Transverse colon (tissue), 4 donors: ENCODE data around the gene VPS33A. TPM values are rescaled to one million over a fixed set of nuclear protein-coding genes. Genes with fewer than 3 reads are reported as not detected.
A peak's percentile ranks its signal among the peaks of the same experiment; 100 is the strongest.
"Not testable (repeated sequence)": the region's sequence is repeated elsewhere in the genome, so short reads cannot be mapped to it uniquely, and the experiment has no call there.

Source experiments
- DNase-seq: peaks from one replicate; pipeline ENCODE4 v3.0.0-alpha.2; 2019
- H3K27ac ChIP-seq, 4 donors: fragments of 200-600 bp; sonication (generic); 2 replicates each; pipeline ENCODE4 v1.5.1; 2016 to 2018; ENCODE audit warnings: inconsistent platforms in 4 of 4
- H3K27me3 ChIP-seq: fragments of 200-600 bp; sonication (generic); 2 replicates; pipeline ENCODE4 v1.5.1; 2017; ENCODE audit warnings: inconsistent platforms
- H3K36me3 ChIP-seq, 4 donors: fragments of 200-600 bp; sonication (generic); 2 replicates each; pipeline ENCODE4 v1.5.1; 2017 to 2019; ENCODE audit warnings: inconsistent platforms in 4 of 4
- H3K4me1 ChIP-seq, 4 donors: fragments of 200-600 bp; sonication (generic); 2 replicates each; pipeline ENCODE4 v1.5.1; 2017 to 2020; ENCODE audit warnings: inconsistent platforms in 4 of 4
- H3K4me3 ChIP-seq, 4 donors: fragments of 200-600 bp; sonication (generic); 1 replicate in 1 of 4; 2 replicates in 3 of 4; pipeline versions ENCODE4 v1.5.1 to v1.6.1; 2017 to 2019; ENCODE audit warnings: inconsistent platforms in 4 of 4
- H3K9me3 ChIP-seq, 2 donors: fragments of 200-600 bp; sonication (generic); 2 replicates each; pipeline ENCODE4 v1.5.1; 2017 to 2019; ENCODE audit warnings: inconsistent platforms in 2 of 2
- CTCF ChIP-seq, 5 experiments: fragments of 200-600 bp in 3 of 5; fragments of 450-650 bp in 2 of 5; sonication (generic) in 3 of 5; IDR thresholded peaks; 1 replicate in 2 of 5; 2 replicates in 3 of 5; pipeline ENCODE4 v1.5.1; 2016 to 2017; ENCODE audit warnings: antibody characterized with exemption in 5 of 5, inconsistent platforms in 3 of 5, mild to moderate bottlenecking in 2 of 5, moderate library complexity in 1 of 5
- EP300 ChIP-seq: sonication (generic); formaldehyde crosslinking; IDR thresholded peaks from one replicate; pipeline ENCODE4 v1.6.1; 2017; ENCODE audit warnings: antibody characterized with exemption, low read depth
- POLR2A ChIP-seq: fragments of 450-650 bp; IDR thresholded peaks from one replicate; pipeline ENCODE4 v1.6.1; 2016; ENCODE audit warnings: antibody characterized with exemption, mild to moderate bottlenecking, moderate library complexity
- POLR2AphosphoS5 ChIP-seq, 3 donors: sonication (generic); formaldehyde crosslinking; IDR thresholded peaks; one replicate each; pipeline ENCODE4 v1.6.1; 2016; ENCODE audit warnings: antibody characterized with exemption in 3 of 3
- WGBS, 2 donors: methylation state at CpG; one replicate each; pipeline ENCODE4 v1.1.5; 2018; ENCODE audit warnings: low coverage in 1 of 2; 5-methylcytosine and 5-hydroxymethylcytosine counted together
- in situ Hi-C, 4 donors: fragments of 200-750 bp; cut with MboI; loops; one replicate each; pipeline versions ENCODE4 v1.15.0 to v1.15.1; 2017; ENCODE audit warnings: low sequenced_read_pairs in 3 of 4, low pct_ligation_motif_present in 1 of 4, low pct_unique_long_range_greater_than_20kb in 1 of 4
- intact Hi-C: fragments of 100-400 bp; cut with DNase I; formaldehyde crosslinking; loops from one replicate; pipeline ENCODE4 v1.15.1; 2023; ENCODE audit warnings: low total_unique reads
- total RNA-seq, 4 donors: library from RNA; depleted of rRNA; stranded (reverse); fragments of >200 nt; gene quantifications; one replicate each; pipeline ENCODE4 v1.1.0, GENCODE V29; 2016

Gene VPS33A
- total RNA-seq, 4 donors from 2014 or later, result 2.2 to 18.7 (median 16.3) TPM

GRCh38 chr12:122276242-122276641, 9.9 kb upstream of the VPS33A start:
- H3K27me3 ChIP-seq, result no peaks in the 10 kb centered on the region
- DNase-seq, result no peak
- no peaks in the 10 kb centered on the region for H3K4me1 ChIP-seq
- TF ChIP-seq EP300, result no peak
- TF ChIP-seq POLR2AphosphoS5 (IDR thresholded peaks at IDR 0.05), result no peak
- no peak for TF ChIP-seq CTCF (IDR thresholded peaks at IDR 0.05)
- TF ChIP-seq POLR2A, result no peak
- no peak overlapping the region for H3K27ac ChIP-seq
- peaks cover 0 to 27% (median 12%) of the 10 kb centered on the region in 4 donors for H3K36me3 ChIP-seq
- H3K9me3 ChIP-seq, result no peaks in the 10 kb centered on the region
- no peak overlapping the region for H3K4me3 ChIP-seq
- in situ Hi-C loops (no loop called here), intact Hi-C loops (no loop called here)
- 84% methylated on average over 7 of the region's 7 CpGs for WGBS, 2 donors

DNA sequence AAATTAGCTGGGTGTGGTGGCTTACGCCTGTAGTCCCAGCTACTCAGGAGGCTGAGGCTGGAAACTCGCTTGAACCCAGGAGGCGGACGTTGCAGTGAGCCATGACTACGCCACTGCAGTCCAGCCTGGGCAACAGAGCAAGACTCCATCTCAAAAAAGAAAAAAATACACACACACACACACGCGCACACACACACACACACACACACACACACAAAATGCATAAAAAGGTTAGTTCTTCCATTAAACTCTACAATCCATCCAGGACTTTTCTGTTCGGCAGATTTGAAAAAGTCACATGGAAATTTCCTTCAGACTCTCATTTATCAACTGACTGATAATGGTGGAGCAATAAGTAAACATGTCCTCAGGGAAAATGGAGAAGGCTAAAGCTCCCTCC, 9.2 kb upstream of the VPS33A start:
- 90 to 94% methylated on average over 6 to 8 of the region's 8 CpGs for WGBS, 2 donors
- no peak for DNase-seq
- Histone ChIP-seq H3K27ac (no peak overlapping the region), H3K4me3 (no peak overlapping the region), H3K27me3 (no peaks in the 10 kb centered on the region), H3K36me3 (peaks cover 0 to 27% (median 12%) of the 10 kb centered on the region in 4 donors), H3K4me1 (no peaks in the 10 kb centered on the region), H3K9me3 (no peaks in the 10 kb centered on the region)
- intact Hi-C loops (no loop called here), in situ Hi-C loops (no loop called here)
- TF ChIP-seq EP300, result no peak
- TF ChIP-seq POLR2A, result no peak
- TF ChIP-seq POLR2AphosphoS5 (IDR thresholded peaks at IDR 0.05), result no peak
- TF ChIP-seq CTCF (IDR thresholded peaks at IDR 0.05), result no peak

DNA sequence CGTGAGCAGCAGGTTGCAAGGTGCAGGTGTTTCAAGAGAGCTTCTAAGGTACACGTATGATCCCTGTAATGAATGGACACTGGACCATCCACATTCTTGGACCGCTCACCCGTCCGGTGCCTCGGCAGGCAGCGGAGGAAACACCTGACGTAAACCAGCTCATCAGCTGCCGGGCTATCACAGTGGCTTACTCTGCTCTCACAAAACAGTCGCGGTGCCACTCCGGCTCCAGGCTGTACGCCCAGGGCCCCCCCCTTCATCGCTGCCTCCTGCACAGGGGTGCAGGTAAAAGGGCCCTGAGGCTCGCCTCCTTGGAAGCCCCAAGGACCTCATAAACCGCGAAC, 436 bp downstream of the VPS33A start:
- Histone ChIP-seq H3K27ac (peak overlapping the region; percentile 88 to 95 (median 90)), H3K36me3 (peaks cover 0 to 16% (median 8%) of the 10 kb centered on the region in 4 donors), H3K4me3 (peak overlapping the region; percentile 66 to 92 (median 72)), H3K9me3 (no peaks in the 10 kb centered on the region), H3K27me3 (no peaks in the 10 kb centered on the region), H3K4me1 (peaks cover 0 to 20% (median 13%) of the 10 kb centered on the region in 4 donors)
- in situ Hi-C loops (no loop called here), intact Hi-C loops (no loop called here)
- DNase-seq, result peak; percentile 50
- WGBS, 2 donors, result 1% methylated on average over 17 of the region's 17 CpGs; no CpG with 5 or more reads in 1 of the 2 donors
- TF ChIP-seq CTCF (IDR thresholded peaks at IDR 0.05) (no peak), EP300 (no peak), POLR2AphosphoS5 (IDR thresholded peaks at IDR 0.05) (no peak), POLR2A (no peak)

DNA sequence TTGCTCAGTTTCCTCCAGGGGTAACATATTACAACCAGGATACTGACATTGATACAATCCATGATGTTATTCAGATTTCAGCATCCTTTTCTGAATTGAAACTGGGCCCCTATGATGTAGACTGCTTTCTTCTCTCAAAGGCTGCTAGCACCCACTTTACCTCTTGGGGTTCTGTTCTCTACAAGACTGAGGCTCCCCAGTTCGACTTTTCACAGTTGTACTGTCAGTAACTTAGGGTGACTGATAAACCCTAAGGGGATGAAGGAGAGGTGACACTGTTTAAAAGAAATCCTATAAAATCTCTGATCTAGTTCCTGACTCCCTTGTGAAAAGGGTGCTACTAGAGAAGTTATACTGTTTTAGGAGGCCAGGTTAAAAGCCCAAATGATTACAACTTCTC, 818 bp downstream of the VPS33A start:
- in situ Hi-C loops, result no loop called here
- intact Hi-C loops, result no loop called here
- Histone ChIP-seq H3K4me3 (peak overlapping the region; percentile 66 to 92 (median 72)), H3K4me1 (peaks cover 0 to 20% (median 13%) of the 10 kb centered on the region in 4 donors), H3K27ac (peak overlapping the region; percentile 88 to 95 (median 90)), H3K27me3 (no peaks in the 10 kb centered on the region), H3K9me3 (no peaks in the 10 kb centered on the region), H3K36me3 (peaks cover 0 to 20% (median 9%) of the 10 kb centered on the region in 4 donors)
- 0 to 22% methylated on average over 1 of the region's 1 CpG for WGBS, 2 donors
- DNase-seq, result no peak
- TF ChIP-seq POLR2AphosphoS5 (IDR thresholded peaks at IDR 0.05), result no peak

GRCh38 chr12:122260735-122261134, 5.6 kb downstream of the VPS33A start:
- H3K9me3 ChIP-seq, H3K4me3 ChIP-seq, in situ Hi-C loops, DNase-seq, H3K27me3 ChIP-seq, intact Hi-C loops, H3K27ac ChIP-seq: not testable (repeated sequence)
- Histone ChIP-seq H3K36me3 (peaks cover 0 to 46% (median 22%) of the 10 kb centered on the region in 4 donors), H3K4me1 (peaks cover 0 to 12% (median 9%) of the 10 kb centered on the region in 4 donors)
- WGBS, 2 donors, result 88 to 100% methylated on average over 7 to 14 of the region's 14 CpGs

GRCh38 chr12:122258939-122259338, 7.4 kb downstream of the VPS33A start:
- H3K4me3 ChIP-seq, DNase-seq, H3K27ac ChIP-seq, in situ Hi-C loops, H3K27me3 ChIP-seq, H3K4me1 ChIP-seq, intact Hi-C loops, H3K9me3 ChIP-seq: not testable (repeated sequence)
- H3K36me3 ChIP-seq, result peaks cover 0 to 46% (median 22%) of the 10 kb centered on the region in 4 donors
- 94% methylated on average over 2 to 4 of the region's 4 CpGs for WGBS, 2 donors

DNA sequence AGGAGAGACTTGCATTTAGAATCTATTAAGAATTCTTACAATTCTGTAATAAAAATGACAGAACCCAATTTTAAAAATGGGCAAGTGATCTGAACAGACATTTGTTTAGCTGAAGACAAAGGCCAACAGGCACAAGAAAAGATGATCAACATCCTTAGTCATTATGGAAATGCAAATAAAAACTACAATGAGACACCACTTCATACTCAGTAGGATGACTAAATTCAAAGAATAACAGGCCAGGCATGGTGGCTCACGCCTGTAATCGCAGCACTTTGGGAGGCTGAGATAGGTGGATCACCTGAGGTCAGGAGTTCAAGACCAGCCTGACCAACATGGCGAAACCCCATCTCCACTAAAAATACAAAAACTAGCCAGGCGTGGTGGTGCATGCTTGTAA, 7.8 kb downstream of the VPS33A start:
- H3K4me1 ChIP-seq, DNase-seq, H3K27ac ChIP-seq, H3K27me3 ChIP-seq, H3K4me3 ChIP-seq, H3K9me3 ChIP-seq, intact Hi-C loops, in situ Hi-C loops: not testable (repeated sequence)
- WGBS, 2 donors, result 92% methylated on average over 4 of the region's 4 CpGs; no CpG with 5 or more reads in 1 of the 2 donors
- peaks cover 0 to 46% (median 22%) of the 10 kb centered on the region in 4 donors for H3K36me3 ChIP-seq
